ENCODE data around the gene ACADSB. TPM values are rescaled to one million over a fixed set of nuclear protein-coding genes. Genes with fewer than 3 reads are reported as not detected.

The ACADSB gene
- total RNA-seq, 1 donor: 9.4 TPM

DNA sequence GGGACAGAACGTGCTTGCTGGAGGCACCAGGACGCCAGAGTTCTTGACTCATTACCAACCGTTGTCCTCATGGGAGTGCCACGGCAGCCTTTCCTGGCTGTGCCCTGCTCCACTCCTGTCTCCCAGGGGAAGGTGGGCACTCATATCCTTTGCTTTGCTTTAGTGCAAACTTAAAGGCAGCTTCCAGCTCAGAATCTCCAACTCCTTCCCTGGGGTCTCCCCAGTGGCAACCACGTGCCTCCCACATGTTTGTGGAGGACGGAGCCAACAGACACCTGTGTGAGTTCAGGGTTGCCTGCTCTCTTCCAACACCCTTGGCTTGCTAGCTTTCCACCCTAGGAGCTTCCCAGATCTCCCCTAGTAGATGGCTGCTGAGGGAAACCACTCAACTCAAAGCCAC, 75.0 kb downstream of the ACADSB start:
- Histone ChIP-seq H3K36me3 (ENCODE audit: insufficient read depth, low read length) (no peaks in the 10 kb centered on the region), H3K27me3 (ENCODE audit: insufficient read depth, low read length) (no peaks in the 10 kb centered on the region), H3K4me1 (ENCODE audit: insufficient read depth, low read length) (no peaks in the 10 kb centered on the region), H4K20me1 (ENCODE audit: insufficient read depth, low read length) (no peaks in the 10 kb centered on the region), H2AFZ (ENCODE audit: low read length) (no peak overlapping the region), H3K4me3 (ENCODE audit: insufficient read depth, low read length) (no peak overlapping the region), H3K4me2 (ENCODE audit: insufficient read depth, low read length) (no peak overlapping the region), H3K9me3 (ENCODE audit: low read depth, low read length) (no peaks in the 10 kb centered on the region), H3K79me2 (ENCODE audit: insufficient read depth, low read length) (no peaks in the 10 kb centered on the region), H3K27ac (ENCODE audit: low read depth, low read length) (no peak overlapping the region)
- TF ChIP-seq, protein P1, sequence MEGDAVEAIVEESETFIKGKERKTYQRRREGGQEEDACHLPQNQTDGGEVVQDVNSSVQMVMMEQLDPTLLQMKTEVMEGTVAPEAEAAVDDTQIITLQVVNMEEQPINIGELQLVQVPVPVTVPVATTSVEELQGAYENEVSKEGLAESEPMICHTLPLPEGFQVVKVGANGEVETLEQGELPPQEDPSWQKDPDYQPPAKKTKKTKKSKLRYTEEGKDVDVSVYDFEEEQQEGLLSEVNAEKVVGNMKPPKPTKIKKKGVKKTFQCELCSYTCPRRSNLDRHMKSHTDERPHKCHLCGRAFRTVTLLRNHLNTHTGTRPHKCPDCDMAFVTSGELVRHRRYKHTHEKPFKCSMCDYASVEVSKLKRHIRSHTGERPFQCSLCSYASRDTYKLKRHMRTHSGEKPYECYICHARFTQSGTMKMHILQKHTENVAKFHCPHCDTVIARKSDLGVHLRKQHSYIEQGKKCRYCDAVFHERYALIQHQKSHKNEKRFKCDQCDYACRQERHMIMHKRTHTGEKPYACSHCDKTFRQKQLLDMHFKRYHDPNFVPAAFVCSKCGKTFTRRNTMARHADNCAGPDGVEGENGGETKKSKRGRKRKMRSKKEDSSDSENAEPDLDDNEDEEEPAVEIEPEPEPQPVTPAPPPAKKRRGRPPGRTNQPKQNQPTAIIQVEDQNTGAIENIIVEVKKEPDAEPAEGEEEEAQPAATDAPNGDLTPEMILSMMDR (IDR thresholded peaks at IDR 0.05; ENCODE audit: extremely low read depth, low read depth, low read length): no peak
- DNase-seq (ENCODE audit: insufficient read length, low spot score, missing footprints): no peak

DNA sequence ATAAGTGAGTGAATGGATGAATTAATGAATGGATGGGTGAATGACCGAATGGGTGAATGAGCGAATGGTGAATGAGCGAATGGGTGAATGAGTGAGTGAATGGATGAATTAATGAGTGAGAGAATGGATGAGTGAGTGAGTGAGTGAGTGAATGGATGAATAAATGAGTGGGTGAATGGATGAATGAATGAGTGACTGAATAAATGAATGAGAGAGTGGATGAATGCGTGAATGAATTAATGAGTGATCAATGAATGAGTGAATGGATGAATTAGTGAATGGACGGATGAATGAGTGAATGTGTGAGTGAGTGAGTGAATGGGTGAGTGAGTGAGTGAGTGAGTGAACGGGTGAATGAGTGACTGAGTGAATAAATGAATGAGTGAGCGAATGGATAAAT, 77.5 kb downstream of the ACADSB start:
- H3K27ac ChIP-seq (ENCODE audit: low read depth, low read length): no peak overlapping the region
- H3K4me1 ChIP-seq (ENCODE audit: insufficient read depth, low read length): no peaks in the 10 kb centered on the region
- no peaks in the 10 kb centered on the region for H3K36me3 ChIP-seq (ENCODE audit: insufficient read depth, low read length)
- no peak for DNase-seq (ENCODE audit: insufficient read length, low spot score, missing footprints)
- no peaks in the 10 kb centered on the region for H3K79me2 ChIP-seq (ENCODE audit: insufficient read depth, low read length)
- H3K4me2 ChIP-seq (ENCODE audit: insufficient read depth, low read length): no peak overlapping the region
- no peaks in the 10 kb centered on the region for H3K27me3 ChIP-seq (ENCODE audit: insufficient read depth, low read length)
- H3K9me3 ChIP-seq (ENCODE audit: low read depth, low read length): no peaks in the 10 kb centered on the region
- no peaks in the 10 kb centered on the region for H4K20me1 ChIP-seq (ENCODE audit: insufficient read depth, low read length)
- no peak overlapping the region for H3K4me3 ChIP-seq (ENCODE audit: insufficient read depth, low read length)
- H2AFZ ChIP-seq (ENCODE audit: low read length): no peak overlapping the region
- TF ChIP-seq, protein P1 (IDR thresholded peaks at IDR 0.05; ENCODE audit: extremely low read depth, low read depth, low read length): no peak

DNA sequence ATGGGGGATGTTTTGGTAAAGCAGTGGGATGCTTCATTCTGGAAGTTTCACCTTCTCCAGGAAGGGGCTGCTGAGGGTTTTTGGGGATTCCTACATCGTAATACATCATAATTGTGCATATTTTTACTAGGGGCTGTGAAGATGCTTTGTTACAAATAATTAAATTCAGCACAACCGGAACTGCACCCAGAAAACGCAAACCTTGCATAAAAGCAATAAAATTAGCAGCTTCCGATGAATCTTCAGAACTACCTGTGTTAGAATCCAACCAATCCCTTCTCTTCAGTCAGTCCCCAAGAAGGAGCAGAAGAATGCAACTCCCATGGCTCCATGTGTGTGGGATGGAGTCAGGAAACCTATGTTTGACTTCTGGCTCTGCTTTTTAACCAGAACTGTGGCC, 78.5 kb downstream of the ACADSB start:
- no peak for DNase-seq (ENCODE audit: insufficient read length, low spot score, missing footprints)
- Histone ChIP-seq H3K4me1 (ENCODE audit: insufficient read depth, low read length) (no peaks in the 10 kb centered on the region), H3K9me3 (ENCODE audit: low read depth, low read length) (no peaks in the 10 kb centered on the region), H4K20me1 (ENCODE audit: insufficient read depth, low read length) (no peaks in the 10 kb centered on the region), H3K4me3 (ENCODE audit: insufficient read depth, low read length) (no peak overlapping the region), H2AFZ (ENCODE audit: low read length) (no peak overlapping the region), H3K27ac (ENCODE audit: low read depth, low read length) (no peak overlapping the region), H3K36me3 (ENCODE audit: insufficient read depth, low read length) (no peaks in the 10 kb centered on the region), H3K79me2 (ENCODE audit: insufficient read depth, low read length) (no peaks in the 10 kb centered on the region), H3K4me2 (ENCODE audit: insufficient read depth, low read length) (no peak overlapping the region), H3K27me3 (ENCODE audit: insufficient read depth, low read length) (no peaks in the 10 kb centered on the region)
- TF ChIP-seq, protein P1 (IDR thresholded peaks at IDR 0.05; ENCODE audit: extremely low read depth, low read depth, low read length): no peak

DNA sequence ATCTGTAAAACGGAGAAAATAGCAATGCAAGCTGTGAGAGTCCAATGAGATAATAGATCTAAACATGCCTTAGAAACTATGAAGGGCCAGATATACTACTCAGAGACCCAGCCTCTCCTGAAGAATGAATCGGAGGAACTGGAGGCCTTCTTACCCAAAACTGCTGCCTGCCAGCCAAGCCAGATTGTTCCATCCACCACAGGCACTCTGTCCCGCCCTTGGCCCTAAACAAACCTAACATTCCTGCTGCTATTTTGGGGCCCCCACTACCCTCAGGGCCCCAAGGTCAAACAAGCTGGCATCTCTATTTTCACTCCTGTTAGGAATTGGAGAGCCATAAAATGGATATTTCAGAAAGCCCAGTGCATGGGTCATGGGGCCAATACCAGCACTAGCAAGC, 79.0 kb downstream of the ACADSB start:
- no peak overlapping the region for H3K4me2 ChIP-seq (ENCODE audit: insufficient read depth, low read length)
- no peak overlapping the region for H2AFZ ChIP-seq (ENCODE audit: low read length)
- H3K79me2 ChIP-seq (ENCODE audit: insufficient read depth, low read length): no peaks in the 10 kb centered on the region
- H3K27me3 ChIP-seq (ENCODE audit: insufficient read depth, low read length): no peaks in the 10 kb centered on the region
- no peaks in the 10 kb centered on the region for H3K4me1 ChIP-seq (ENCODE audit: insufficient read depth, low read length)
- TF ChIP-seq, protein P1 (IDR thresholded peaks at IDR 0.05; ENCODE audit: extremely low read depth, low read depth, low read length): no peak
- H3K4me3 ChIP-seq (ENCODE audit: insufficient read depth, low read length): no peak overlapping the region
- H3K27ac ChIP-seq (ENCODE audit: low read depth, low read length): no peak overlapping the region
- no peaks in the 10 kb centered on the region for H3K9me3 ChIP-seq (ENCODE audit: low read depth, low read length)
- H4K20me1 ChIP-seq (ENCODE audit: insufficient read depth, low read length): no peaks in the 10 kb centered on the region
- no peak for DNase-seq (ENCODE audit: insufficient read length, low spot score, missing footprints)
- H3K36me3 ChIP-seq (ENCODE audit: insufficient read depth, low read length): no peaks in the 10 kb centered on the region
